ENCODE data around the gene TNFRSF12A. TPM values are rescaled to one million over a fixed set of nuclear protein-coding genes. Genes with fewer than 3 reads are reported as not detected.

Gene TNFRSF12A
- total and polyA plus RNA-seq, 2 of the 4 experiments (the other 2 are of a cell fraction), result 103 to 304 TPM

DNA sequence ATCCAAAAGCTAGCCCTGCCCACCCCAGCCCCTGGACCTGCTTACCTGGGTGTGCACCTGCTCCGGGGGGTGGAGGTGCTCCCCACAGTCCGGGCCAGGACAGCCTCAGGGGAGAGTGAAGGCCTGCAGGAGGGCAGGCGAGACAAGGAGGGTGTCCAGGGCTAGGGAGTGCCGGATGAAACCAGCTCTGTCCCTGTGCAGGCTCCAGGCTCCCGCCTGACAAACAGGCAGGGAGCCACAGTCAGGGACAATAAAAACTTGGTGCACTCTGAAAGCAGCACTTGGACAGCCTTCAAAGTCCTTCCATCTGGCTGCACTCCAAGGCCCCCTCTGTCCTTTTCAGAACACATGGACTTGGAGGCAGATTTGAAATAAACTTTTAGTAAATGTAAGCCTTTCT, 47.1 kb upstream of the TNFRSF12A start:
- H3K36me3 ChIP-seq (ENCODE audit: control insufficient read depth, insufficient read depth, low read length), result peaks cover 2% of the 10 kb centered on the region; the same call in 1 of the 2 replicates
- H4K91ac ChIP-seq (ENCODE audit: insufficient read depth, low read depth, low read length), result no peak overlapping the region
- intact Hi-C loops (cut with micrococcal nuclease), result no loop called here
- H3K4ac ChIP-seq (ENCODE audit: low read depth, low read length), result no peak overlapping the region
- no peak overlapping the region for H4K5ac ChIP-seq (ENCODE audit: low read depth, low read length)
- no peak overlapping the region for H3K14ac ChIP-seq (replicated peaks; ENCODE audit: low read depth, low read length)
- no peak overlapping the region for H2AK5ac ChIP-seq (ENCODE audit: low read depth, low read length)
- H3K9me3 ChIP-seq (ENCODE audit: control insufficient read depth, insufficient read depth, low read length), result no peaks in the 10 kb centered on the region
- H3K27ac ChIP-seq (ENCODE audit: insufficient read depth, low read length), result no peak overlapping the region
- H3K4me1 ChIP-seq (ENCODE audit: control insufficient read depth, insufficient read depth, low read length), result peaks cover 3% of the 10 kb centered on the region; the same call in 1 of the 2 replicates
- H3K23ac ChIP-seq (ENCODE audit: low read depth, low read length), result no peak overlapping the region
- no peak for DNase-seq
- H3K79me1 ChIP-seq (ENCODE audit: low read depth in 1 of 2, low read length in 2 of 2), result peaks cover 7 to 30% of the 10 kb centered on the region in 2 experiments
- H3K27me3 ChIP-seq (ENCODE audit: control insufficient read depth, insufficient read depth, low read length), result no peaks in the 10 kb centered on the region
- no peak overlapping the region for H2BK15ac ChIP-seq (ENCODE audit: low read depth, low read length)
- H2BK120ac ChIP-seq (ENCODE audit: low read depth, low read length), result no peak overlapping the region
- H2AK9ac ChIP-seq (replicated peaks; ENCODE audit: low read depth, low read length, poor library complexity), result no peak overlapping the region
- peaks cover 16% of the 10 kb centered on the region for H3K9me1 ChIP-seq (ENCODE audit: insufficient read depth, low read length)
- no peak for ATAC-seq (ENCODE audit: low read depth)
- H3K4me2 ChIP-seq (ENCODE audit: low read depth, low read length), result no peak overlapping the region
- ChIA-PET POLR2A (ENCODE audit: unreplicated experiment) (no interaction called here), CTCF (no interaction called here)
- TF ChIP-seq MXI1 (IDR thresholded peaks at IDR 0.05; ENCODE audit: borderline replicate concordance, low read depth, low read length) (no peak), MAFK (IDR thresholded peaks at IDR 0.05; ENCODE audit: low read depth, low read length) (no peak), MAZ (IDR thresholded peaks at IDR 0.05; ENCODE audit: borderline replicate concordance, low read depth, low read length) (no peak), CEBPB (IDR thresholded peaks at IDR 0.05; ENCODE audit: low read depth, low read length) (no peak), NFE2L2 (IDR thresholded peaks at IDR 0.05; ENCODE audit: low read depth, low read length) (no peak), POLR2A (IDR thresholded peaks at IDR 0.05; ENCODE audit: low read depth, low read length) (no peak), CHD1 (IDR thresholded peaks at IDR 0.05; ENCODE audit: low read depth, low read length) (no peak), BHLHE40 (IDR thresholded peaks at IDR 0.05; ENCODE audit: low read depth, low read length) (no peak), USF2 (IDR thresholded peaks at IDR 0.05; ENCODE audit: low read depth, low read length) (no peak), RCOR1 (IDR thresholded peaks at IDR 0.05; ENCODE audit: insufficient replicate concordance, low read length) (no peak), RAD21 (IDR thresholded peaks at IDR 0.05; ENCODE audit: low read length) (no peak), RFX5 (IDR thresholded peaks at IDR 0.05; ENCODE audit: low read depth, low read length) (no peak)
- TF ChIP-seq, protein P1, sequence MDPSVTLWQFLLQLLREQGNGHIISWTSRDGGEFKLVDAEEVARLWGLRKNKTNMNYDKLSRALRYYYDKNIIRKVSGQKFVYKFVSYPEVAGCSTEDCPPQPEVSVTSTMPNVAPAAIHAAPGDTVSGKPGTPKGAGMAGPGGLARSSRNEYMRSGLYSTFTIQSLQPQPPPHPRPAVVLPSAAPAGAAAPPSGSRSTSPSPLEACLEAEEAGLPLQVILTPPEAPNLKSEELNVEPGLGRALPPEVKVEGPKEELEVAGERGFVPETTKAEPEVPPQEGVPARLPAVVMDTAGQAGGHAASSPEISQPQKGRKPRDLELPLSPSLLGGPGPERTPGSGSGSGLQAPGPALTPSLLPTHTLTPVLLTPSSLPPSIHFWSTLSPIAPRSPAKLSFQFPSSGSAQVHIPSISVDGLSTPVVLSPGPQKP (IDR thresholded peaks at IDR 0.05; ENCODE audit: borderline replicate concordance, low read depth, low read length), result no peak
- TF ChIP-seq, protein P2, sequence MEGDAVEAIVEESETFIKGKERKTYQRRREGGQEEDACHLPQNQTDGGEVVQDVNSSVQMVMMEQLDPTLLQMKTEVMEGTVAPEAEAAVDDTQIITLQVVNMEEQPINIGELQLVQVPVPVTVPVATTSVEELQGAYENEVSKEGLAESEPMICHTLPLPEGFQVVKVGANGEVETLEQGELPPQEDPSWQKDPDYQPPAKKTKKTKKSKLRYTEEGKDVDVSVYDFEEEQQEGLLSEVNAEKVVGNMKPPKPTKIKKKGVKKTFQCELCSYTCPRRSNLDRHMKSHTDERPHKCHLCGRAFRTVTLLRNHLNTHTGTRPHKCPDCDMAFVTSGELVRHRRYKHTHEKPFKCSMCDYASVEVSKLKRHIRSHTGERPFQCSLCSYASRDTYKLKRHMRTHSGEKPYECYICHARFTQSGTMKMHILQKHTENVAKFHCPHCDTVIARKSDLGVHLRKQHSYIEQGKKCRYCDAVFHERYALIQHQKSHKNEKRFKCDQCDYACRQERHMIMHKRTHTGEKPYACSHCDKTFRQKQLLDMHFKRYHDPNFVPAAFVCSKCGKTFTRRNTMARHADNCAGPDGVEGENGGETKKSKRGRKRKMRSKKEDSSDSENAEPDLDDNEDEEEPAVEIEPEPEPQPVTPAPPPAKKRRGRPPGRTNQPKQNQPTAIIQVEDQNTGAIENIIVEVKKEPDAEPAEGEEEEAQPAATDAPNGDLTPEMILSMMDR (conservative IDR thresholded peaks at IDR 0.05; ENCODE audit: low read depth, low read length), result no peak
- BruUV-seq (replicated peaks), result no TSS peak
- H3K18ac ChIP-seq (ENCODE audit: low read depth, low read length), result no peak overlapping the region
- no peak overlapping the region for H2BK5ac ChIP-seq (ENCODE audit: low read depth, low read length, poor library complexity, severe bottlenecking)
- H3K9ac ChIP-seq (ENCODE audit: low read depth, low read length), result no peak overlapping the region
- no peak overlapping the region for H3K4me3 ChIP-seq (ENCODE audit: insufficient read depth, low read depth, low read length)
- WGBS, 2 experiments (ENCODE audit: extremely low coverage in 2 of 2, insufficient read length in 1 of 2), result 78% methylated on average over 3 of the region's 5 CpGs; no CpG with 5 or more reads in 1 of the 2 experiments
- H4K20me1 ChIP-seq (ENCODE audit: insufficient read depth, low read length), result peaks cover 24% of the 10 kb centered on the region
- H3K56ac ChIP-seq (ENCODE audit: extremely low read depth, insufficient read depth, low read length), result no peak overlapping the region
- no peak overlapping the region for H2AFZ ChIP-seq (replicated peaks; ENCODE audit: low read length, poor library complexity)
- H2BK20ac ChIP-seq (ENCODE audit: low read depth, low read length), result no peak overlapping the region
- dilution Hi-C loops (cut with HindIII; ENCODE audit: low sequenced_read_pairs, unreplicated experiment), result no loop called here
- no peak overlapping the region for H4K8ac ChIP-seq (ENCODE audit: low read depth in 2 of 2, low read length in 2 of 2)
- in situ Hi-C loops (cut with MboI; ENCODE audit: low sequenced_read_pairs), result no loop called here

All from IMR-90 (cell line).